OCI-LY1 (cell line): Measurements from ENCODE around the gene CAD.

Experiments used
- H2AFZ ChIP-seq: fragments of 200-600 bp; sonication (generic), shearing (Covaris generic); 2 replicates; pipeline ENCODE4 v1.6.0; 2014; ENCODE audit warnings: antibody characterized with exemption, mild to moderate bottlenecking, low read length
- H3F3A ChIP-seq: fragments of 200-600 bp; sonication (generic), shearing (Covaris generic); 2 replicates; pipeline ENCODE4 v1.6.0; 2014; ENCODE audit warnings: mild to moderate bottlenecking, antibody characterized with exemption, low read length, moderate library complexity; ENCODE audit not compliant: insufficient read depth
- H3K27ac ChIP-seq: fragments of 200-600 bp; sonication (generic); 2 replicates; pipeline ENCODE4 v1.5.1; 2014; ENCODE audit warnings: low read length, mixed run types, mild to moderate bottlenecking, low read depth; ENCODE audit not compliant: poor library complexity, severe bottlenecking
- H3K27me3 ChIP-seq: fragments of 200-600 bp; sonication (generic); 2 replicates; pipeline ENCODE4 v1.6.0; 2014; ENCODE audit warnings: antibody characterized with exemption, mild to moderate bottlenecking, low read length, moderate library complexity; ENCODE audit not compliant: insufficient read depth
- H3K36me3 ChIP-seq: fragments of 200-600 bp; sonication (generic); 2 replicates; pipeline ENCODE4 v1.6.1; 2014; ENCODE audit warnings: mild to moderate bottlenecking, antibody characterized with exemption, low read length, moderate library complexity, mixed read lengths; ENCODE audit not compliant: insufficient read depth
- H3K4me1 ChIP-seq: fragments of 200-600 bp; sonication (generic); 2 replicates; pipeline ENCODE4 v1.5.1; 2014; ENCODE audit warnings: mild to moderate bottlenecking, low read length, moderate library complexity; ENCODE audit not compliant: insufficient read depth, severe bottlenecking
- H3K4me2 ChIP-seq: fragments of 200-600 bp; sonication (generic), shearing (Covaris generic); 2 replicates; pipeline ENCODE4 v1.6.1; 2014; ENCODE audit warnings: low read length
- H3K4me3 ChIP-seq: fragments of 200-600 bp; sonication (generic); 2 replicates; pipeline ENCODE4 v1.5.1; 2014; ENCODE audit warnings: low read length, low read depth, mild to moderate bottlenecking, mixed read lengths; ENCODE audit not compliant: poor library complexity, severe bottlenecking
- H3K79me2 ChIP-seq: fragments of 200-600 bp; shearing (Covaris generic); 2 replicates; pipeline ENCODE4 v1.6.1; 2016; ENCODE audit warnings: mixed run types, low read length, mixed read lengths; ENCODE audit not compliant: insufficient read depth
- H3K9ac ChIP-seq: fragments of 200-600 bp; sonication (generic), shearing (Covaris generic); 2 replicates; pipeline ENCODE4 v1.6.1; 2014; ENCODE audit warnings: mild to moderate bottlenecking, low read length, mixed read lengths
- H3K9me2 ChIP-seq: fragments of 200-600 bp; sonication (generic), shearing (Covaris generic); 2 replicates; pipeline ENCODE4 v1.6.1; 2014; ENCODE audit warnings: low read depth, mild to moderate bottlenecking, low read length, mixed read lengths
- H3K9me3 ChIP-seq: fragments of 200-600 bp; shearing (Covaris generic); 2 replicates; pipeline ENCODE4 v1.6.1; 2014; ENCODE audit warnings: low read length, mixed read lengths
- H4K20me1 ChIP-seq: fragments of 200-600 bp; sonication (generic), shearing (Covaris generic); 2 replicates; pipeline ENCODE4 v1.6.0; 2016; ENCODE audit warnings: mild to moderate bottlenecking, low read length; ENCODE audit not compliant: insufficient read depth
- CTCF ChIP-seq: fragments of 200-600 bp; sonication (generic), shearing (Covaris generic); IDR thresholded peaks from 2 replicates; pipeline ENCODE4 v1.5.1; 2017; ENCODE audit warnings: mild to moderate bottlenecking, antibody characterized with exemption, low read length, moderate library complexity, mixed read lengths
- EZH2 ChIP-seq: fragments of 200-600 bp; sonication (generic), shearing (Covaris generic); IDR thresholded peaks from 2 replicates; pipeline ENCODE4 v1.8.0; 2017; ENCODE audit warnings: borderline replicate concordance, mixed run types, mild to moderate bottlenecking, antibody characterized with exemption, low read length, moderate library complexity, mixed read lengths

Gene CAD

GRCh38 chr2:27218614-27219013 is 1.4 kb downstream of the CAD start:
- Histone ChIP-seq H3K9ac (peak overlapping the region; percentile 99), H3K4me1 (peaks cover 24% of the 10 kb centered on the region), H2AFZ (no peak overlapping the region), H3K9me2 (no peaks in the 10 kb centered on the region), H3K27ac (peak overlapping the region; percentile 76), H3K9me3 (no peaks in the 10 kb centered on the region), H3K79me2 (peaks cover 11% of the 10 kb centered on the region), H4K20me1 (no peaks in the 10 kb centered on the region), H3K27me3 (no peaks in the 10 kb centered on the region), H3K4me2 (peak overlapping the region; percentile 86), H3K4me3 (peak overlapping the region; percentile 95), H3F3A (no peaks in the 10 kb centered on the region), H3K36me3 (peaks cover 74% of the 10 kb centered on the region)
- TF ChIP-seq CTCF (no peak), EZH2 (no peak)

GRCh38 chr2:27219091-27219490 is 1.9 kb downstream of the CAD start:
- H3K4me1 ChIP-seq: peaks cover 23% of the 10 kb centered on the region
- TF ChIP-seq CTCF (no peak), EZH2 (no peak)
- no peaks in the 10 kb centered on the region for H3K27me3 ChIP-seq
- H3K9ac ChIP-seq: peak overlapping the region; percentile 99; the same call in 1 of the 2 replicates
- peaks cover 11% of the 10 kb centered on the region for H3K79me2 ChIP-seq
- H3K4me2 ChIP-seq: peak overlapping the region; percentile 86
- H3K36me3 ChIP-seq: peaks cover 79% of the 10 kb centered on the region
- H3K4me3 ChIP-seq: peak overlapping the region; percentile 95
- no peaks in the 10 kb centered on the region for H4K20me1 ChIP-seq
- H2AFZ ChIP-seq: no peak overlapping the region
- H3K27ac ChIP-seq: no peak overlapping the region
- no peaks in the 10 kb centered on the region for H3K9me2 ChIP-seq
- no peaks in the 10 kb centered on the region for H3K9me3 ChIP-seq
- no peaks in the 10 kb centered on the region for H3F3A ChIP-seq

- H3K9me3 ChIP-seq: no peaks in the 10 kb centered on the region
- H3K36me3 ChIP-seq: peaks cover 87% of the 10 kb centered on the region
- peaks cover 11% of the 10 kb centered on the region for H3K79me2 ChIP-seq
- peaks cover 23% of the 10 kb centered on the region for H3K4me1 ChIP-seq
- H3K4me2 ChIP-seq: no peak overlapping the region
- H3K27ac ChIP-seq: no peak overlapping the region
- H4K20me1 ChIP-seq: no peaks in the 10 kb centered on the region
- H3K27me3 ChIP-seq: no peaks in the 10 kb centered on the region
- H3K4me3 ChIP-seq: no peak overlapping the region
- H3K9me2 ChIP-seq: no peaks in the 10 kb centered on the region
- H3K9ac ChIP-seq: no peak overlapping the region
- H3F3A ChIP-seq: no peaks in the 10 kb centered on the region
- TF ChIP-seq EZH2 (no peak), CTCF (no peak)
- no peak overlapping the region for H2AFZ ChIP-seq
Measured at GRCh38 chr2:27220091-27220490, 2.9 kb downstream of the CAD start.
